HG03064 (cell line): ENCODE measurements around the gene PPP2R5C.

Source experiments
- ATAC-seq: cut with Tn5 transposase; IDR thresholded peaks from one replicate; pipeline ENCODE4 v1.9.1; 2021; ENCODE audit warnings: low read depth; ENCODE audit not compliant: unreplicated experiment

PPP2R5C gene

DNA sequence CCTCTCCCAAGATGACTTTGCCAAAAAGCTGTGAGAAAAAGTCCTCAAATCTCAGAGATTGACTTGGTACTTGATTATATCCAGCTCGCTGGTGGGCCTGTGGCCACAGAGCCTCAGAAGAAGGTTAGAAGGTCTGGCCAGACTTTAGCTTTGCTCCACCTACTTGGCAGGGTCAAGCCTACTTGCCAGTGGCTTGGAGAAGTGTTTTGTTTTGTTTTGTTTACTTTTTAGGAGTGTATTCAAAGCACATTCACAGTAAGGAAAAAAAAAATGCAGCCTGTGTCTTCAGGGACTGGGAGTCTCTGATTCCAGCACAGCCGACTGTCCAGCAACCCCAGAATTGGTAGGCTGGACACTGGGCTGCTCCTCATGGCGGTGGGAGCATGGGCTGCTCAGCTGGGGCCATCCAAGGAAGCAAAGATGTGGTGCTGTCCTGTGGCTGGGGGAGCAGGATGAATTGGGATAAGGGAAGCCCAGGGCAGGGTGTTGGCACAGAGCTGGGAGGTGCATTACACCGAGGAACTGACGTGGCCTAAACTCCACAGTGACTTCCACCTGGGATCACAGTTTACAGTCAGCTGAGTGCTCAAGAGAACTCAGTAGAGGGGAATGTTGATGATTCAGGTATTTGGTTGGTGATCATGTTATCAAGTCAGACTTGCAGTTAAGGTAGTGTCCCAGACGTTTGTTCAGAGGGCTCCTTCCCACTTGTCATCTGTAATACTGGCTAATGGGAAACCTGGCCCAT lies 73.5 kb downstream of the PPP2R5C start:
- ATAC-seq, result no peak

DNA sequence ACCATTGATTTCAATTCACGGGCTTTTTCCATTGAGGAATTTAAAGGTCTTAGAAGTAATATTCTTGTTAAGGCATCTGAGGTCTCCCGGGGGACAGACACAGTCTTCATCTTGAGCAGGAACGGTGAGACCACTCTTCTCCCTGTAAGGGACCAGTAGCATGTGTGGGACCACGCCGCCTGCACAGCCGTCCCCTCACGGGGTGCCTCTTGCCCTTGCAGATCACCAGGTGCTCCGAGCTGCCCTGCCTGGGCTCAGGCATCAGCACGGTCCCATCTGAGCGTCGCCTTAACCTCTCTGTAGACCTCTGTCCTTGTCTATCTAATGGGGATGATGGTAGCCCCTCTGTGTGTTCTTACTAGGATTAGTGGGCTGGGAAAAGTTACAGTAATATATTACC lies 74.1 kb downstream of the PPP2R5C start:
- no peak for ATAC-seq

DNA sequence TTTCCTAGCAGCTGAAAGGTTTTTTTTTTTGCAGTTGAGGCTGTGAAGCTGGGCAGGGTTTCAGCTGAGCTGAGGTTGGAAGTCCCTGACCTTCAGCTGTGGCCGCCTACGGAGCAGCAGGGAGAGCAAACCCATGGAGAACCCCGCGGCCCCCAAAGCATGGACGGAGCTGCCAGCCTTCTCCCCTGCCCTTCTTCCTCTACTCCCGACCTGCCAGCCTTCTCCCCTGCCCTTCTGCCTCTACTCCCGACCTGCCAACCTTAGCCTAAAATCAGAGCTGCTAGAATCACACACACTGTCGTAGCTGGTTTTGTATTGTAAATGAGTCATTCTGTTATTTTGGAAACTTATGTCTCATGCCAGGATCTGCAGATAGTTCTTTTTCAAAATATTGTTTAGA lies 74.6 kb downstream of the PPP2R5C start:
- ATAC-seq, result no peak

DNA sequence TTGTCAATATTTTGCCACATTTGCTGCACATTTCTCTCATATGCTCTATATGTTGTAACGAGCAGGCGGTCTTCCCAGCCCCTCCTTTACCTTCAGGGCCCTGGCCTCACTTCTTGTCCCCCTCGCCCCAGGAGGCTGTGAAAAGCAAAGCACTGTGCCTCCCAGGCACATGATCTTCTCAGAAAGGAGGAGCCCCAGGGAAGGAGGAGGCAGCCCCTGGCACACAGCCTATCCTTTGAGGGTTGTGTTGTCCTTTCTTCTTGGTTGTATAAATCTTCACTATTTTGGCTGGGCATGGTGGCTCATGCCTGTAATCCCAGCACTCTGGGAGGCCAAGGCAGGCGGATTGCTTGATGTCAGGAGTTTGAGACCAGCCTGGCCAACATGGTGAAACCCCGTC lies 77.0 kb downstream of the PPP2R5C start:
- no peak for ATAC-seq

DNA sequence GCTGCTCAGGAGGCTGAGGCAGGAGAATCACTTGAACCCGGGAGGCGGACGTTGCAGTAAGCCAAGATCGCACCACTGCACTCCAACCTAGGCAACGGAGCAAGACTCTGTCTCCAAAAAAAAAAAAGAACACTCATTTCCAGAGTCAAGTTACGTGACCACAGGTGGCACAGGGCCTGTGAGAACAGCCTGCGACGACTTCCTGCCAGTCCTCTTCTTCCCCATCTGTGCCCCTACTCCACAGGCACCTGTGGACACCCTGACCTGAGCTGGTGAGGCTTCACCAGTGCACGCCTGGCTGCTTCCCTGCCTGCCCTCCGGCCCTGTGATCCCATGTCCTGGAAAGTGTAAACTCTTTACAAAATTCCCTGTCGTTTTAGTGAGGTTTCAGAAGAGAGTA lies 77.7 kb downstream of the PPP2R5C start:
- ATAC-seq, result peak; percentile 55

DNA sequence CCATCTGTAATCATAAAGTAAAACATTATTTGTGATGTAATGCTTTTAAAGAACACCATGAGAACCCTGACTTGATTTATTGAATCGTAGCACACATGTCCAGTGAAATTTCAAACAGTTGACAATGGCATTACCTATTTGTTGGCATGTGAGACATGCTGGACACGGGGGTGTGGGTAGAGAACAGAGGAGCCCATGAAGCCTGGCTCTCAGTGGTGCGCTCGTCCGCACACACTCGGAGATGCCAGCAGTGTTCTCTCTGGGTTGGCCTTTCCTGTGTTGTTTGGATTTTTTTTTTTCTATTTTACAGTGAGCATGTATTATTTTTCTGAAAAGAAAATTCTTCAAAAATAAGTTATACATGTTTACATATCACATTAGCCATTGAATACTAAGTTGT lies 78.2 kb downstream of the PPP2R5C start:
- no peak for ATAC-seq

DNA sequence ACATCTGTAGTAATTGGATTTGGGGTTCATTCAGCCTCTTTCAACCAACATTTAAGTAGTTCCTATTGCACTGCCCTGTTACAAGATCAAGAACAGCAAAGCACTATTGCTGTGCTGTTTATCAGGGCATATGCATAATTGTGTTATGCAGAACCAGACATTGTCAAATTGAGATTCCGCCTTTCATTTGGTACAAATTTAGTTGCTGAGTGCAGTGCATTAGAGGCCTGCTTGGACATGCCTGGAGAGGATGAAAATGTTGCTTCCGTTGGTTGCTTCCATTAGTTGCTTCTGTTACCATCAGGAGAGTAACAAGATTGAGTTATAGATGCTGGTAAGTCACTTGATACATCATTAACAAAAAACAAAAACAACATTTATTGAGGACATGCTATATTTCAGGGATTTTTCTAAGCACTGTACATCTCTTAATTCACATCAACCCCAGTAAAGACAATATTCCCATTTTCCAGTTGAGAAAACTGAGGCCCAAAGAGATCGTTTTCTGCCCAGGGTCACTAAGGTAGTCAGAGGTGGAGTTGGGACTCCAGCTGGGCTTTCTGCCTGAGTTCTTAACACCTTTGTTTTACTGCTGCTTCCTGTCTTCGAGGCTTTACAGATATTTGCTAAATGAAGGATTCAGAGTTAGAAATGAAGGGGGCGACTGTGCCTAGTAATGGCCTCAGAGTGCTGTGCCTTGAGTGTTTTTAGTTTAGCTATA lies 79.3 kb downstream of the PPP2R5C start:
- no peak for ATAC-seq

DNA sequence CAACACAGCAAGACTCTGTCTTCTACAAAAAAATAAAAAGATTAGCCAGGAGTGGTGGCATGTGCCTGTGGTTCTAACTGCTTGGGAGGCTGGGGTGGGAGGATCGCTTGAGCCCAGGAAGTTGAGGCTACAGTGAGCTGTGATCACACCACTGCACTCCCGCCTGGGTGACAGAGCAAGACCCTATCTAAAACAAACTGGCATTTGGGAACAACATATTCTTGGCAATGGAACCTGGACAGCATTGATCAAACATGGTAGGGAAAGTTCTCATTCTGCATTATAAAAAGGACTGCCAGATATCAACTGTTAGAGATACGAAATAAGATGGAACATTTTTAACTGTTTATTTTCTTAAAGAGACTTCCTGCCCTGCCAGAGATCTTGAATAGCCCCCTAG lies 81.5 kb downstream of the PPP2R5C start:
- no peak for ATAC-seq

DNA sequence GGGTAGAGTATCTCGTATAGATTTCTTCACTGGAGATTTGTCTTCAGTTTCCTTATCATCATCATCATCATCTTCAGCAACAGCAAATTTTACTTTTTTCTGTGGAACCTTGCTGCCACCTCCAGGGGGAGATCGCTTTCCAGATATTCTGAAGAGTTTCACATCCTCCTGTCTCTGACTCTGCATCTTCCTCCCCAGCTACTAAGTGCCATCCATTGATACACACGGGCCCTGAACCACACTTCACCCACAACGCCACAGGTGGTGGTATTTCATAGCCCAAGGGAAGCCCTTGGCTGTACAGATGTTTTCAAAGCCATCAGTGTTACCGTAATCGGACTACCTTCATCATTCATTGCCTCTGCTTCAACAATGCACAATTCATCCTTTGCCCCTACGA lies 82.2 kb downstream of the PPP2R5C start:
- ATAC-seq, result no peak

DNA sequence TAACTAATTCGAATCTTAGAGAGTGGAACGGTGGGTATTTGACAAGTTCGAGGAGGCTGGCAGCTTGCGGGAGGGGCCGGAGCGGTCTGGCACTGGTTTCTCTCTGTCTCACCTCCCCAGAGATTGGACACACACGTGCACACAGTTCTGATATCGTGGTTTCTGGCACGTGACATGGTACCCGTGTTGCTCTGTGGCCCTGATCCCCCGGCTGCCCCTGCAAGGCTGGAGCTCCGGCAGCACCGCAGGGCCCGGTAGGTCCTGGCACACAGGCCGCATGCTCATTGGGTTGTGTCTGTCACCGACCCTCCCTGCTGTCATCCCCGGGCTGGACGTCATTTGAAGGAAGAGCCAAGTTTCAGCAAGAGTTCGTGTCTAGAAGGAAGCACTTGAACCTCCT lies 82.7 kb downstream of the PPP2R5C start:
- no peak for ATAC-seq

DNA sequence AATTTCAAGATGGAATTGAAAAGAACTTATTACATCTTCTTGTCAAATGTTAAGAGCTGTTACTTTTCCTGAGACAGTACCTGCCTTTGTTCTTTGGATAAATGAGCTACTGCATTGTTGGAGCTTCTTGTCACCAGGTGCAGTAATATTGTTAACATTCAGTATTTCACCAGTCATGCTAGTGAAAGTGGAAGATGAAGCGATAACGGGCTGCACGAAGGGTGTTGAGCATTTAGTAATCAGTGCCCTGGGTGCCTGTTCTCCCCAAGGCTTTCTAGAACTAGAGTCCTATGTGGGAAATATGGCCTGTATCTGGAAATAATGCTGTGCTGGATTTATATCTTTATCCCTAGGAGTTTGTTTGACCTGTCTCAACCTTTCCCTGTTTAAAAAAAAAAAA lies 83.2 kb downstream of the PPP2R5C start:
- no peak for ATAC-seq

DNA sequence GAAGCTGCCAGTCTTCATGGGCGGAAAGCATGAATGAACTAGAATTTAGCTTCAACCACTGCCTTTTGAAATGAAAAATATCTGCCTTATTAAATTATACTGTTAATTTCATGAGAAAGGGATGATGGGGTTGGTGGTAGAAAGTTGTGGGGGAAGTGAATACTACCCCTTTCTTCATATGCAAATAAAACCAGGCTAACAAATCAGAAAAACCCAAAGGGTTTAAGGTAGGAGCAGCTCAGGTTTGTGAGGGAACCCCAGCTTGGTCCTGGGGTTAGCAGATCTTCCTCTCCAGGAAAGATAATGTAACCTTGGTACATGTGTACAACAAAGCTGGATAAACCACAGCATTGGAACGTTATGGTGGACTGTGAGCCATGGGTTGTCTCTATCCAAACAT lies 84.0 kb downstream of the PPP2R5C start:
- no peak for ATAC-seq

DNA sequence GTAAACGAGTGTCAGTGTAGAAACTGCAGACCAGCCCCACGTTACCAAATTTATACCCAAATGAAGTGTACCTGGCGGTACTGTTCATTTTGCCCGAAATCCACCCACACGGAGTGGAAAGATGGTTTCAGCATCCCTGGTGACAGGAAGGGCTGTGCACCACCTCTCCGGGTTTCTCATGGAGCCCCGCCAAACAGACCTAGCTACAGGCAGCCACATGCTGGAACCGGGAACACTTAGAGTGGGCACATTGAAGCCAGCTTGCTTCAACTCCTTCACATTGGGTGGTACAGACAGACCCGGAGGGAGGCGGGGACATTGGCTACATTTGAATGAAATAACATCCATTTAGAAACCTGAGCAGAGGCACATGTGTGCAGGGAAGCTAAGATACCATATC lies 84.4 kb downstream of the PPP2R5C start:
- ATAC-seq, result no peak

DNA sequence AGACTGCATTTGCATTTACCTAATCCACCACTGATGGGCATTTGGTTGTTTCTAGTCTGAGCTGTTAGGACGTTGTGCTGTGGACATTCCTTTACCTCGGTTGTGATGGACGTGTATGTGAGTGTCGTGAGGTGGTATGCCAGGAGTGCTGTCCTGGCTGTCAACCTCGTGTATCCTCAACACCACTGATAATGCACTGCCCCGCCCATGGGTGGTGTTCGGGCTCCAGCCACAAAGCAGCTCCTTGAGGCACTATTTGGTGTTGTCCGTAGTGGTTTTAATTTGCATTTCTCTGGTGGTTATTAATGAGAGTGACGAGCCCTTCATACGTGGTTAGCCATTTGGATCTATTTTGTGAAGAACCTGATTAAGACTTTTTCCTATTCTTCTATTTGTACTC lies 87.6 kb downstream of the PPP2R5C start:
- peak; percentile 81 for ATAC-seq

DNA sequence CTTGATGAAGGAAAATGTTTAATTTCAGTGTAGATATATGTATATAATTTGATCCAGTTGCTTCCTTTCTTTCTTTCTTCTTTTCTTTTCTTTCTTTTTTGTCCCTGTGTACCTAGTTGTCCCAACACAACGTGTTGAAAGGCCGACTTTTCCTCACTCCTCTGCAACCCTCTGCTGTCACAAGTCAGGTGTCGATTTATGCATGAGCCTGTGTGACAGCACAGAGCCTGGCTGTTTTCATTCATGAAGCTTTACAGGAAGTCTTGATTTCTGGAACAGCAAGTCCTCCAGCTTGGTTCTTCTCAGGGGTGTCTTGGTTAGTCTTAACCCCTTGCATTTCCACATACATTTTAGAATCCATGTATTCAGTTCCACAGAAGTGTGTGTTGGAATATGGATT lies 88.1 kb downstream of the PPP2R5C start:
- ATAC-seq, result no peak

DNA sequence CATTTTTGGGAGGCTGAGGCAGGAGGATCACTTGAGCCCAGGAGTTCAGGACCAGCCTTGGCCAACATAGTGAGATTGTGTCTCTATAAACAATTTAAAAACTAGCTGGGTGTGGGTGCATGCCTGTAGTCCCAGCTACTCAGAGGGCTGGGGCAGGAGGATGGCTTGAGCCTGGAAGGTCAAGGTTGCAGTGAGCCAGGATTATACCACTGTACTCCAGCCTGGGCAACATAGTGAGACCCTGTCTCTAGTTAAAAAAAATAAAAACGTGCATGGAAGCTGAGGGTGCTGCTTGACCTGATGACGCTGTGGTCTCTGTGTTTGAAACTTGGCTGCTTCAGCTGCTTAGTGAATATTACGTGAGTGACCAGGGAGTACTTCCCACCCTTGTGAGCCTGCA lies 89.7 kb downstream of the PPP2R5C start:
- no peak for ATAC-seq

DNA sequence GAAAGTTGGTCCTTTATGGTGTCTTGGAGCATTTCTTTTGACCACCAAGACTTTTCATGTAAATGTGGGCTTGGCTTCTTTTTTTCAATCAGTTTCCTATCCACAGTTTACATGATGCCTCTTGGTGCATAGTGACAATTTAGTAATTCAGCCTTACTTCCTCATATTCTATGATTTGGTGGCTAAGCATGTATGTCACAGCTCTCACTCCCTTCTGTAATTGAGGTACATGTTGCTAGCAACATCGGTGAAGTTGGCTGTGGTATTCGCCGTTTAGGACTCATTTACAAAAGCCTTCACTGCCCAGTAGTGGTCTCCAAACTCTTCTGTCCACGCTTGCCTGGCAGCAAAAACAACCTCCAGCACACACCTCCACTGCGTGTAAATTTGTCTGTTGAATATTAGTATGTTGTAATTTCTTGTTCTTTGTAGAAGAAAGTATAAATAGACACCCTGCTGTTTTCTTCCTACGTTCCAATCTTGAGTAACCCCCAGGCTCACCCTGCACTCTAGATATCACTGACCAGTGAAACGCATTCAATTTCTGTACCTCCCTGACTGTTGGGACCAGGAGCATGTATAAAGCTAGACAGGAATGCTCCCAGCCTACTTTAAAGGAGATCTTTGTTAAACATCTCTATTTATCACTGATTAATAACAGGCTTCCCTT lies 90.4 kb downstream of the PPP2R5C start:
- ATAC-seq, result no peak

DNA sequence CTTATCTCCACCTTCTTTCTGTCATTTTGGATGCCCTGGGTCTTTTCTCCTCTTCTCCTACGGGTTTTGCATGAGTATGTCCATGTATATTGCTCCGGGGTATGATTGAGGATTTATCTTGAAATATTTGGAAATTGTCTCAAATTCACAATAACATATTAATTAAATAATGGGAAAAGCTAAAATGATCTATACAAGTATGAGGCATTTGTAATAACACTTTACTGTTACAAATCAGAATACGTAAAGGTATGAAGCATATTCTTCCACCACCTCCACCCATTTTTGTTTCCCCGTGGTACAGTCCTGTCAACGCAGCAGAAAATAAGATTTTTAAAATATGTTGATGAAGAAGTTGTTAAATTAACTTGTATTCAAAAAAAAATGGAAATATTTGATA lies 91.3 kb downstream of the PPP2R5C start:
- no peak for ATAC-seq

DNA sequence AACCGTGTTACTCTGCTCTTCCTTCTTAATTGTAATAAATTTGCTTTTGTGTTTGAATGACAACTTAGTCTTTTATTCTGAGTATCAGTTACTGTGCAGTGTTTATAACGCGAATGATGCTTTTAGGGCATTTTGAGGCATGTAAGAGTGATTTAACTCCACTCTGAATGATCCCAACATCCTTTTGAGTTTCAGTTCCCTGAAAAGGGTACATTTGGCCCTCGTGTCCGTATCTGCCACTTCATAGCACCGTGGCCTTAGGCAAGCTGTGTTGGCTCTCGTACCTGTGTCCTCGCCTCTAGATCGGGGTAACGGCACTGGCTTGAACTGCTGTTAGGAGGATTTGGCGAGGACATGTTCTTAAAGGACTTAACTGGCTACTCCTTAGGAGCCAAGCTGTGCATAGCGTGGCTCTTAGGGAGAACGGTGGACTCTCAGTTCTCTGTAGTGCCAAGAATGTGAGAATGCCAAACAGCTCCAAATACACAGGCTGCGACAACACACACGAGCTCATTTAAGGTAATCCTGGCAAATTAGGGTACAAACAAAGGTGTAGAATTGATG lies 92.0 kb downstream of the PPP2R5C start:
- no peak for ATAC-seq

DNA sequence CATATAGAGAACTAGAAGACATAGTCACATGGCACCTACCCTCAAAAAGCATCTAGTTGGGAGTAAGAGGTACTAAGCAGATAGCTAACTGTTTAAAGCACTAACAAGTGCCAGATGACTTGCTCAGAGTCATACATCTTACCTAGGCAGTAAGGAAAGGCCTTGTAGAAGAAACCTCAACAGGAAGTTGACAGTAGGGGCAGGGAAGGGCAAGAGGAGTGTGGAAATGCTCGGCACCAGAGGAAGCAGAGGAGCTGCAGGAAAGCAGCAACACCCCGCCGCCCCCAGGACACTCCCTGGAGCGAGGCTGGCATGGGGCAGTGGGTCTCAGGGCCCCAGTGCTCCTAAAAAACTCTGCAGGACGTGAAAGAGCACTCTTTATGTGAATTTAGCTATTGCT lies 92.9 kb downstream of the PPP2R5C start:
- ATAC-seq, result no peak

DNA sequence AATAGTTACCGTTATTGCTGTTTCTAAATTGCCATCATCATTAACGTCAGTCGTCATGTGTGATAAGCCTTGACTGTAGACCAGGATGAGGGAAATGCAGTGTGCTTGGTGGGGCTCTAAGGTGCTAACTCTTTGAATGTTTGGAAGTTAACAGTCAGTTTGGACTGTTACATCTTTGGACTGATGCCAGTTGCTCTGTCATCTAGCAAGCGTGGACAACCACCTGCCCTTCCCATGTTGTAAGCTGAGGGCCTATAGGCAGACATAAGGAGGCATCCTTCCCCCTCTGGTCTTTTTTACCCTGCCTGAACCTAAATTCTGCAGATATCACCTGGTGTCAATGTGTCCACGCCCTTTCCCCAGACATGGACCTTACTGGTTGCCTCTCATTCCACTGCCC lies 94.4 kb downstream of the PPP2R5C start:
- no peak for ATAC-seq

DNA sequence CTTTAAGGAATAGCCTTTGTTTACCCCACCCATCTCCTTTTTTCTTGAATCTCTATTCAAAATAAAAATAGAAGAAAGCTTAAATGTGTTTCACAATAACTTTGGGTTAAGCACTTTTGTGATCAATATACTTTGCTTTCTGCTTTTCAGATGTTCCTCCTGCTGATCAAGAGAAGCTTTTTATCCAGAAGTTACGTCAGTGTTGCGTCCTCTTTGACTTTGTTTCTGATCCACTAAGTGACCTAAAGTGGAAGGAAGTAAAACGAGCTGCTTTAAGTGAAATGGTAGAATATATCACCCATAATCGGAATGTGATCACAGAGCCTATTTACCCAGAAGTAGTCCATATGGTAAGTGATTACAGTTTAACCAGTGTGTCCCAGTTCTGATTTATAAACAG lies 95.0 kb downstream of the PPP2R5C start:
- no peak for ATAC-seq
